ENCODE measurements around the gene TMEM120B.

DNA sequence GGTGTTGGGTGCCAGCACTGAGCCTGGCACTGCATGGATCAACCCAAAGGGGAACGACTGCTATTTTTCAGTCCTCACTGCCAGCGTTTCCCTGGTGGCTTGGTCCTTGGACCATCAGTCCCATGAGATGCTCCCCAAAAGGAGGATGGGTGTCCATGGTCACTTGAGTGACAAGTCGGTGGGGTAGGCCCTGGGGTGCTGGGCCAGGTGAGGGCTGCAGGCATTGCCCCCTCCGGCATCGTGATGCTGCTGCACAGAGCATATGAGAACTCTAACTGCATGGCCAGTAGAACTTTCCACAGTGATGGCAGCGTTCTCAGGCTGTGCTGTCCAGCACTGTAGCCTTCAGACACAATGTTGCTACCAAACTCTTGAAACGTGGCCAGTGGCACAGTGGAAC, 107.5 kb downstream of the TMEM120B start:
- no peak for TF ChIP-seq EZH2phosphoT487 (IDR thresholded peaks at IDR 0.05; ENCODE audit: borderline replicate concordance)
- TF ChIP-seq, protein P1, sequence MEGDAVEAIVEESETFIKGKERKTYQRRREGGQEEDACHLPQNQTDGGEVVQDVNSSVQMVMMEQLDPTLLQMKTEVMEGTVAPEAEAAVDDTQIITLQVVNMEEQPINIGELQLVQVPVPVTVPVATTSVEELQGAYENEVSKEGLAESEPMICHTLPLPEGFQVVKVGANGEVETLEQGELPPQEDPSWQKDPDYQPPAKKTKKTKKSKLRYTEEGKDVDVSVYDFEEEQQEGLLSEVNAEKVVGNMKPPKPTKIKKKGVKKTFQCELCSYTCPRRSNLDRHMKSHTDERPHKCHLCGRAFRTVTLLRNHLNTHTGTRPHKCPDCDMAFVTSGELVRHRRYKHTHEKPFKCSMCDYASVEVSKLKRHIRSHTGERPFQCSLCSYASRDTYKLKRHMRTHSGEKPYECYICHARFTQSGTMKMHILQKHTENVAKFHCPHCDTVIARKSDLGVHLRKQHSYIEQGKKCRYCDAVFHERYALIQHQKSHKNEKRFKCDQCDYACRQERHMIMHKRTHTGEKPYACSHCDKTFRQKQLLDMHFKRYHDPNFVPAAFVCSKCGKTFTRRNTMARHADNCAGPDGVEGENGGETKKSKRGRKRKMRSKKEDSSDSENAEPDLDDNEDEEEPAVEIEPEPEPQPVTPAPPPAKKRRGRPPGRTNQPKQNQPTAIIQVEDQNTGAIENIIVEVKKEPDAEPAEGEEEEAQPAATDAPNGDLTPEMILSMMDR (IDR thresholded peaks at IDR 0.05 in 2 of 3, conservative IDR thresholded peaks at IDR 0.05 in 1 of 3; ENCODE audit: borderline replicate concordance in 1 of 3, insufficient read depth in 1 of 3, low read depth in 2 of 3, low read length in 2 of 3) = no peak
- TF ChIP-seq SRF (IDR thresholded peaks at IDR 0.05; ENCODE audit: low read depth) = no peak
- TF ChIP-seq SIN3A (IDR thresholded peaks at IDR 0.05; ENCODE audit: low read depth) = no peak
- TF ChIP-seq POLR2AphosphoS5 (IDR thresholded peaks at IDR 0.05; ENCODE audit: low read depth, low read length) = no peak
- no peak for TF ChIP-seq ZBTB33 (IDR thresholded peaks at IDR 0.05; ENCODE audit: extremely low read depth, insufficient replicate concordance, low read length)
- no peak for TF ChIP-seq POLR2A (IDR thresholded peaks at IDR 0.05; ENCODE audit: borderline replicate concordance, extremely low read depth, insufficient read depth, insufficient read length)
- TF ChIP-seq ELF1 (IDR thresholded peaks at IDR 0.05; ENCODE audit: borderline replicate concordance, low read depth) = no peak
- TF ChIP-seq, protein P2, sequence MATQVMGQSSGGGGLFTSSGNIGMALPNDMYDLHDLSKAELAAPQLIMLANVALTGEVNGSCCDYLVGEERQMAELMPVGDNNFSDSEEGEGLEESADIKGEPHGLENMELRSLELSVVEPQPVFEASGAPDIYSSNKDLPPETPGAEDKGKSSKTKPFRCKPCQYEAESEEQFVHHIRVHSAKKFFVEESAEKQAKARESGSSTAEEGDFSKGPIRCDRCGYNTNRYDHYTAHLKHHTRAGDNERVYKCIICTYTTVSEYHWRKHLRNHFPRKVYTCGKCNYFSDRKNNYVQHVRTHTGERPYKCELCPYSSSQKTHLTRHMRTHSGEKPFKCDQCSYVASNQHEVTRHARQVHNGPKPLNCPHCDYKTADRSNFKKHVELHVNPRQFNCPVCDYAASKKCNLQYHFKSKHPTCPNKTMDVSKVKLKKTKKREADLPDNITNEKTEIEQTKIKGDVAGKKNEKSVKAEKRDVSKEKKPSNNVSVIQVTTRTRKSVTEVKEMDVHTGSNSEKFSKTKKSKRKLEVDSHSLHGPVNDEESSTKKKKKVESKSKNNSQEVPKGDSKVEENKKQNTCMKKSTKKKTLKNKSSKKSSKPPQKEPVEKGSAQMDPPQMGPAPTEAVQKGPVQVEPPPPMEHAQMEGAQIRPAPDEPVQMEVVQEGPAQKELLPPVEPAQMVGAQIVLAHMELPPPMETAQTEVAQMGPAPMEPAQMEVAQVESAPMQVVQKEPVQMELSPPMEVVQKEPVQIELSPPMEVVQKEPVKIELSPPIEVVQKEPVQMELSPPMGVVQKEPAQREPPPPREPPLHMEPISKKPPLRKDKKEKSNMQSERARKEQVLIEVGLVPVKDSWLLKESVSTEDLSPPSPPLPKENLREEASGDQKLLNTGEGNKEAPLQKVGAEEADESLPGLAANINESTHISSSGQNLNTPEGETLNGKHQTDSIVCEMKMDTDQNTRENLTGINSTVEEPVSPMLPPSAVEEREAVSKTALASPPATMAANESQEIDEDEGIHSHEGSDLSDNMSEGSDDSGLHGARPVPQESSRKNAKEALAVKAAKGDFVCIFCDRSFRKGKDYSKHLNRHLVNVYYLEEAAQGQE (IDR thresholded peaks at IDR 0.05; ENCODE audit: low read depth) = no peak
- no peak for TF ChIP-seq ZNF274 (IDR thresholded peaks at IDR 0.05; ENCODE audit: low read depth, low read length)
- no peak for TF ChIP-seq MAX (IDR thresholded peaks at IDR 0.05)
- TF ChIP-seq FOSL1 (IDR thresholded peaks at IDR 0.05; ENCODE audit: low read depth) = no peak

All from HCT116 (cell line).